Measurements from ENCODE around the gene HECTD1. TPM values are rescaled to one million over a fixed set of nuclear protein-coding genes. Genes with fewer than 3 reads are reported as not detected.

Gene HECTD1
- total RNA-seq, 2 donors from 2014 or later, result 170 to 181 TPM

- ATAC-seq (no peak), DNase-seq (no peak)
- Mint-ChIP-seq H3K27me3 (no peaks in the 10 kb centered on the region), H3K4me1 (peaks cover 2% of the 10 kb centered on the region), H3K4me3 (no peak overlapping the region), H3K36me3 (ENCODE audit: low read depth) (peaks cover 7% of the 10 kb centered on the region), H3K27ac (no peak overlapping the region)
- no peaks in the 10 kb centered on the region for H3K9me3 ChIP-seq (ENCODE audit: control insufficient read depth, low read length, poor library complexity, severe bottlenecking)
Observed at GRCh38 chr14:31173120-31173837, 34.3 kb downstream of the HECTD1 start.

DNA sequence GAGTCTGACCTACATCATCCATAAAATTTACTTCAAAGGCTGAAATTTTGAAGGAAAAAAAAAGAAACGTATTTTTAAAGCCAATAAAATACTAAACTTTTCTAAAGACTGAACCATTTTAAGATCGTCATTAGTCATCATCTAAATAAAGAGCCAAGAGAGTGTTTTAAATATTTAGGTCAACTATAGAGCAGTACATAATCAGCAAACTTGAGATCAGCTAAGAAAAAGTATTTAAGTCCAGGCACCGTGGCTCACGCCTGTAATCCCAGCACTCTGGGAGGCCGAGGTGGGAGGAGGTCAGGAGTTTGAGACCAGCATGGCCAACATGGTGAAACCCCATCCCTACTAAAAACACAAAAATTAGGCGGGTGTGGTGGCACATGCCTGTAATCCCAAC is 35.5 kb downstream of the HECTD1 start:
- H3K9me3 ChIP-seq (ENCODE audit: control insufficient read depth, low read length, poor library complexity, severe bottlenecking), result no peaks in the 10 kb centered on the region
- no peaks in the 10 kb centered on the region for H3K4me1 Mint-ChIP-seq
- no peaks in the 10 kb centered on the region for H3K27me3 Mint-ChIP-seq
- no peak for DNase-seq
- no peak for ATAC-seq
- H3K4me3 Mint-ChIP-seq, result no peak overlapping the region
- no peak overlapping the region for H3K27ac Mint-ChIP-seq
- peaks cover 11% of the 10 kb centered on the region for H3K36me3 Mint-ChIP-seq (ENCODE audit: low read depth)

DNA sequence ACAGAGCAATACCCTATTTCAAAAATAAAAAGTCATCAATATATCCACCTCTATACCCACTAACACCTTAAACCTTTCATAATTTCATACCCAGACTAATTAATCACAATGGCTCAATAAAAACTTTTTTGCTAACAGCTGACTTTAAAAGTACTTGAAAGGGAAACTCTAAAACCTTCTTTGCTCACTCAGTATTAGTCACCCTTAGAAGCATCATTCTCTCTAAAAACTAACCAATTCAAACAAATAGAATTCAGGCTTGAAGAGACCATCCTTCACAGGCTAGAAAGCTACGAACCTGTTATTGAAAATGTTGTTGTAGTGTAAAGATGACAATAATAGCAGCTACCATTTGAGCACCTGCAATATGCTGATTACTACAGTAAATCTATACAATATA is 37.2 kb downstream of the HECTD1 start:
- Mint-ChIP-seq H3K27ac (no peak overlapping the region), H3K4me1 (peaks cover 2% of the 10 kb centered on the region), H3K4me3 (no peak overlapping the region), H3K27me3 (no peaks in the 10 kb centered on the region), H3K36me3 (ENCODE audit: low read depth) (peaks cover 11% of the 10 kb centered on the region)
- DNase-seq (no peak), ATAC-seq (no peak)
- no peaks in the 10 kb centered on the region for H3K9me3 ChIP-seq (ENCODE audit: control insufficient read depth, low read length, poor library complexity, severe bottlenecking)

DNA sequence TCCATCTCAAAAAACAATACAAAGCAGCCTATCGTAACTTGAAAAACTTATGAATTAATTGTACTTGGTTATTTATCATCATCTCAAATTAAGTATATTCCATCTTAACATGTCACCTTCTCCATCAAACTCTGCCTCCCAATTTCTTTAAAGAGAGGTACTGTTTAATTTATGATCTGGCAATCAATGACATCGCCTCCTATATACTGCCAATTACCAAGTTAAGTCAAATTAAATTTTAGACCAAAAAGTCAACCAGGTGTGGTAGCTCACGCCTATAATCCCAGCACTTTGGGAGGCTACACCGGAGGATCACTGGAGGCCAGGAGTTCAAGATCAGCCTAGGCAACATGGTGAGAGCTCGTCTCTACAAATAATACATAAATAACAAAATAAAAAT is 37.7 kb downstream of the HECTD1 start:
- DNase-seq (no peak), ATAC-seq (no peak)
- Mint-ChIP-seq H3K27me3 (no peaks in the 10 kb centered on the region), H3K36me3 (ENCODE audit: low read depth) (peaks cover 15% of the 10 kb centered on the region), H3K4me1 (peaks cover 6% of the 10 kb centered on the region), H3K4me3 (no peak overlapping the region), H3K27ac (no peak overlapping the region)
- H3K9me3 ChIP-seq (ENCODE audit: control insufficient read depth, low read length, poor library complexity, severe bottlenecking), result no peaks in the 10 kb centered on the region

- Mint-ChIP-seq H3K27me3 (no peaks in the 10 kb centered on the region), H3K36me3 (ENCODE audit: low read depth) (peaks cover 13% of the 10 kb centered on the region), H3K27ac (peak overlapping the region; percentile 60), H3K4me3 (no peak overlapping the region), H3K4me1 (peaks cover 6% of the 10 kb centered on the region)
- H3K9me3 ChIP-seq (ENCODE audit: control insufficient read depth, low read length, poor library complexity, severe bottlenecking), result no peaks in the 10 kb centered on the region
- no peak for DNase-seq
- no peak for ATAC-seq
Observed at GRCh38 chr14:31167032-31167431, 40.6 kb downstream of the HECTD1 start.

GRCh38 chr14:31166271-31166561 is 41.4 kb downstream of the HECTD1 start:
- DNase-seq (no peak), ATAC-seq (no peak)
- no peaks in the 10 kb centered on the region for H3K9me3 ChIP-seq (ENCODE audit: control insufficient read depth, low read length, poor library complexity, severe bottlenecking)
- Mint-ChIP-seq H3K36me3 (ENCODE audit: low read depth) (peaks cover 13% of the 10 kb centered on the region), H3K27me3 (no peaks in the 10 kb centered on the region), H3K4me3 (no peak overlapping the region), H3K27ac (peak overlapping the region; percentile 84), H3K4me1 (peaks cover 6% of the 10 kb centered on the region)

DNA sequence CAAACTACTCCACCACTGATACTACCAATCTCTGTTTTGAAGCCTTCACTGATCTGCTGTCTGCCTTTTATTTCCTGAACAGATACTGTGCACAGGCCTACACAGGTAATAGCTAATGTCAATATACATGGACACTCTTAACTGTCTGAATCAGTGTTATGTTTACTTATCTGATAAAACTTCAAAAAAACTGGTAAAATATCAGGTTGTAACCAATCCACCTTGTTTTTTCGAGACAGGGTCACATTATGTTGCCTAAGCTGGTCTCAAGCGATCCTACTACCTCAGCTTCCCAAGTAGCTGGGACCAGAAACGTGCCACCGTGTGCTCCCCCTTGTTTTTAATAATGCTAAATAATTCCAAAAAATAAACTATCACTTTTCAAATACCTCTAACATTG is 43.5 kb downstream of the HECTD1 start:
- no peak overlapping the region for H3K4me3 Mint-ChIP-seq
- ATAC-seq (no peak), DNase-seq (no peak)
- peaks cover 11% of the 10 kb centered on the region for H3K36me3 Mint-ChIP-seq (ENCODE audit: low read depth)
- H3K27me3 Mint-ChIP-seq, result no peaks in the 10 kb centered on the region
- peaks cover 6% of the 10 kb centered on the region for H3K4me1 Mint-ChIP-seq
- peak overlapping the region; percentile 39 for H3K27ac Mint-ChIP-seq
- H3K9me3 ChIP-seq (ENCODE audit: control insufficient read depth, low read length, poor library complexity, severe bottlenecking), result no peaks in the 10 kb centered on the region

DNA sequence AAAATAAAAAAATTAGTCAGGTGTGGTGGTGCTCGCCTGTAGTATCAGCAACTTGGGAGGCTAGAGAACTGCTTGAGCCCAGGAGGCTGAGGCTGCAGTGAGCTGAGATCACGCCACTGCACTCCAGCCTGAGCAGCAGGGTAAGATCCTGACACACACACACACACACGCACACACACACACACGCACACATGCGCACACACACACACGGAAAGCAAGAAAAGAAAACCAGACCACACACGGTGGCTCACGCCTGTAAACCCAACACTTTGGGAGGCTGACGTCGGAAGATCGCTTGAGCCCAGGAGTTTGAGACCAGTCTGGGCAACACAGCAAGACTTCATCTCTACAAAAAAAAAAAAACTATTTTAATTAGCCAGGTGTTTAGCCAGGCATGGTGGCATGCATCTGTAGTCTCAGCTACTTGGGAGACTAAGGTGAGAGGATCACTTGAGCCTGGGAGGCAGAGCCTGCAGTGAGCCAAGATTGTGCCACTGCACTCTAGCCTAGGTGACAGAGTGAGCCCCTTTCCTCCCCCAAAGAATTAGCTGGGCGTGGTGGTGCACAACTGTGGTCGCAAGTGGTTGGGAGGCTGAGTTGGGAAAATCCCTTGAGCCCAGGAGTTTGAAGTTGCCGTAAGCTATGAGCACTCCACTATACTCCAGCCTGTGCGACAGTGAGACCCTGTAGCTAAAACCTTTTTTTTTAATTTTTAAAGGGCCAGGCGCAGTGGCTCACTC is 44.5 kb downstream of the HECTD1 start:
- Mint-ChIP-seq H3K36me3 (ENCODE audit: low read depth) (peaks cover 9% of the 10 kb centered on the region), H3K27ac (peak overlapping the region; percentile 60), H3K27me3 (no peaks in the 10 kb centered on the region), H3K4me3 (no peak overlapping the region), H3K4me1 (peaks cover 6% of the 10 kb centered on the region)
- no peaks in the 10 kb centered on the region for H3K9me3 ChIP-seq (ENCODE audit: control insufficient read depth, low read length, poor library complexity, severe bottlenecking)
- DNase-seq (no peak), ATAC-seq (no peak)

GRCh38 chr14:31161274-31161673 is 46.3 kb downstream of the HECTD1 start:
- Mint-ChIP-seq H3K4me3 (no peak overlapping the region), H3K27me3 (no peaks in the 10 kb centered on the region), H3K27ac (peak overlapping the region; percentile 14), H3K4me1 (peaks cover 6% of the 10 kb centered on the region), H3K36me3 (ENCODE audit: low read depth) (peaks cover 4% of the 10 kb centered on the region)
- no peaks in the 10 kb centered on the region for H3K9me3 ChIP-seq (ENCODE audit: control insufficient read depth, low read length, poor library complexity, severe bottlenecking)
- no peak for DNase-seq
- no peak for ATAC-seq

DNA sequence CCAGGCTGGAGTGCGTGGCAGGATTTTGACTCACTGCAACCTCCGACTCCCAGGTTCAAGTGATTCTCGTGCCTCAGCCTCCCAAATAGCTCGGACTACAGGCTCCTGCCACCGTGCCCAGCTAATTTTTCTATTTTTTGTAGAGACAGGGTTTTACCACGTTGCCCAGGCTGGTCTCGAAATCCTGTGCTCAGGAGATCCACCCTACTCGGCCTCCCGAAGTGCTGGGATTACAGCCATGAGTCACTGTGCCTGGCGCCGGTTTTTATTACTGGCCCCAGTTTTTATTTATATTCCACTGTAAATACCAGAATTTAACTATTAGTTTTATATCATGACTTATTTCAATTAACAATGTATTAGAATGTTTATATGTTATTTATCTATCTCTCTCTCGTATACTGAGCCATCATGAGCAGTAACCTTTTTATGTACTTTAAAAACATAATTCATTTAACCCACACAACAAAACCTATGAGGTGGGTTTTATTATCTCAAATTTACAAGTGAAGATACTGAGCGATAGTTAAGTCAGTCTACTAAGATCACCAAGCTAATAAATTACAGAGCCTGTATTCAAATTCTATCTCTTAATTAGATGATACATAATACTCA is 47.8 kb downstream of the HECTD1 start:
- no peak for ATAC-seq
- no peak for DNase-seq
- Mint-ChIP-seq H3K4me1 (peaks cover 2% of the 10 kb centered on the region), H3K27ac (no peak overlapping the region), H3K36me3 (ENCODE audit: low read depth) (peaks cover 2% of the 10 kb centered on the region), H3K4me3 (no peak overlapping the region), H3K27me3 (no peaks in the 10 kb centered on the region)
- H3K9me3 ChIP-seq (ENCODE audit: control insufficient read depth, low read length, poor library complexity, severe bottlenecking), result no peaks in the 10 kb centered on the region

GRCh38 chr14:31154956-31155355 is 52.6 kb downstream of the HECTD1 start:
- ATAC-seq, result no peak
- Mint-ChIP-seq H3K36me3 (ENCODE audit: low read depth) (peaks cover 2% of the 10 kb centered on the region), H3K4me3 (no peak overlapping the region), H3K27ac (peak overlapping the region; percentile 70), H3K27me3 (no peaks in the 10 kb centered on the region), H3K4me1 (peaks cover 2% of the 10 kb centered on the region)
- no peak for DNase-seq
- H3K9me3 ChIP-seq (ENCODE audit: control insufficient read depth, low read length, poor library complexity, severe bottlenecking), result no peaks in the 10 kb centered on the region

GRCh38 chr14:31142455-31143087 is 65.0 kb downstream of the HECTD1 start:
- no peaks in the 10 kb centered on the region for H3K4me1 Mint-ChIP-seq
- H3K4me3 Mint-ChIP-seq, result no peak overlapping the region
- H3K36me3 Mint-ChIP-seq (ENCODE audit: low read depth), result peaks cover 4% of the 10 kb centered on the region
- no peak overlapping the region for H3K27ac Mint-ChIP-seq
- ATAC-seq (no peak), DNase-seq (no peak)
- H3K27me3 Mint-ChIP-seq, result no peaks in the 10 kb centered on the region
- H3K9me3 ChIP-seq (ENCODE audit: control insufficient read depth, low read length, poor library complexity, severe bottlenecking), result no peaks in the 10 kb centered on the region

DNA sequence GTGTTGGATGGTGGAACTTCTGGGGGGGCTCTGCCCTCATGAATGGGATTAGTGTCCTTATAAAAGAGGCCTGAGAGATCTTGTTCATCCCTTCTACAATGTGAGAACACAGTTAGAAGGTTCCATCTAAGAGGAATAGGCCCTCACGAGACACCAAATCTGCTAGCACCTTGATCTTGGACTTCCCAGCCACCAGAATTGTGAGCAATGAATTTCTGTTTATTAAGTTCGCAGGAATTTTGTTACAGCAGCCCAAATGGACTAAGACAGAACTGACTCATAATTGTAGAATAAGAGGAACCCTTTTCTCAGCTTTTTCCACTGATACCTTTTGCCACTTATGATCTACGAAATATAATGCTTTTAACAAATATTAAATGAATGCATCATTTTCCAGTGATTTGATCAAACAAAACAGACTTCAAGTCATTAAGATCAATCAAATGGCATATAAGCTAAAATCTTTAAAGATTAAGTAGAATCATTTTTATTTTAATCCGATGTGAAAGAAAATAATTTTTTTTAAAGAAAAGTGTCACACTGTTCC is 68.2 kb downstream of the HECTD1 start:
- DNase-seq (no peak), ATAC-seq (no peak)
- H3K4me3 Mint-ChIP-seq, result no peak overlapping the region
- peaks cover 6% of the 10 kb centered on the region for H3K36me3 Mint-ChIP-seq (ENCODE audit: low read depth)
- H3K27ac Mint-ChIP-seq, result no peak overlapping the region
- peaks cover 2% of the 10 kb centered on the region for H3K4me1 Mint-ChIP-seq
- H3K9me3 ChIP-seq (ENCODE audit: control insufficient read depth, low read length, poor library complexity, severe bottlenecking), result no peaks in the 10 kb centered on the region
- no peaks in the 10 kb centered on the region for H3K27me3 Mint-ChIP-seq
